Epithelial cell of prostate (primary cell): Measurements from ENCODE around the gene POLDIP2.

ENCODE experiments used
- DNase-seq: peaks from one replicate; pipeline ENCODE4 v3.0.0-alpha.2; 2011; ENCODE audit warnings: low read depth, low spot score
- H3K27ac ChIP-seq: fragments of 450-650 bp; 2 replicates; pipeline ENCODE4 v1.5.1; 2017; ENCODE audit warnings: mild to moderate bottlenecking

The POLDIP2 gene

GRCh38 chr17:28357061-28357900, at the start of gene POLDIP2:
Gene POLDIP2 (minus strand): TSS chr17:28357527. CDS start chr17:28357448, 79 bp downstream.
- DNase-seq = peak; percentile 78
- peak within 1 kb of the TSS; percentile 53 for H3K27ac ChIP-seq

GRCh38 chr17:28406473-28406814, 49.1 kb upstream of the POLDIP2 start:
- no peak for DNase-seq
- H3K27ac ChIP-seq = peak overlapping the region; percentile 62

- H3K27ac ChIP-seq = peak within 1 kb of the TSS; percentile 62
- no peak for DNase-seq
Measured at GRCh38 chr17:28405632-28406472, 48.5 kb upstream of the POLDIP2 start, which contains the start of gene SLC46A1. Gene SLC46A1 (minus strand): TSS chr17:28406212. CDS start chr17:28406114, 98 bp downstream.

GRCh38 chr17:28404812-28405570, 47.7 kb upstream of the POLDIP2 start:
- DNase-seq = no peak
- no peak overlapping the region for H3K27ac ChIP-seq

GRCh38 chr17:28404461-28404811, 47.1 kb upstream of the POLDIP2 start:
- no peak overlapping the region for H3K27ac ChIP-seq
- DNase-seq = no peak

- DNase-seq = no peak
- H3K27ac ChIP-seq = no peak overlapping the region
Measured at GRCh38 chr17:28404007-28404406, 46.7 kb upstream of the POLDIP2 start.

- no peak for DNase-seq
- no peak overlapping the region for H3K27ac ChIP-seq
Measured at GRCh38 chr17:28402844-28403243, 45.5 kb upstream of the POLDIP2 start.

- DNase-seq = no peak
- no peak overlapping the region for H3K27ac ChIP-seq
Measured at GRCh38 chr17:28402224-28402630, 44.9 kb upstream of the POLDIP2 start.

- no peak overlapping the region for H3K27ac ChIP-seq
- DNase-seq = no peak
Measured at GRCh38 chr17:28399808-28400207, 42.5 kb upstream of the POLDIP2 start.

GRCh38 chr17:28398280-28398981, 41.1 kb upstream of the POLDIP2 start:
- DNase-seq = no peak
- no peak overlapping the region for H3K27ac ChIP-seq

GRCh38 chr17:28397687-28398279, 40.5 kb upstream of the POLDIP2 start:
- H3K27ac ChIP-seq = no peak overlapping the region
- DNase-seq = no peak

GRCh38 chr17:28397275-28397674, 39.9 kb upstream of the POLDIP2 start:
- DNase-seq = no peak
- no peak overlapping the region for H3K27ac ChIP-seq

- no peak overlapping the region for H3K27ac ChIP-seq
- no peak for DNase-seq
Measured at GRCh38 chr17:28396635-28397239, 39.4 kb upstream of the POLDIP2 start.

GRCh38 chr17:28395968-28396367, 38.6 kb upstream of the POLDIP2 start:
- DNase-seq = no peak
- no peak overlapping the region for H3K27ac ChIP-seq

GRCh38 chr17:28395426-28395825, 38.1 kb upstream of the POLDIP2 start:
- DNase-seq = no peak
- no peak overlapping the region for H3K27ac ChIP-seq

GRCh38 chr17:28394337-28395116, 37.2 kb upstream of the POLDIP2 start:
- no peak for DNase-seq

GRCh38 chr17:28392491-28392890, 35.2 kb upstream of the POLDIP2 start:
- DNase-seq = no peak
- H3K27ac ChIP-seq = no peak overlapping the region

More at GRCh38 chr17:28394337-28395116, 37.2 kb upstream of the POLDIP2 start:
- no peak overlapping the region for H3K27ac ChIP-seq

GRCh38 chr17:28391401-28391800, 34.1 kb upstream of the POLDIP2 start:
- no peak for DNase-seq
- H3K27ac ChIP-seq = no peak overlapping the region
